CD14-positive monocyte (primary cell): ENCODE measurements around the gene TBC1D5. TPM values are rescaled to one million over a fixed set of nuclear protein-coding genes. Genes with fewer than 3 reads are reported as not detected.
A peak's percentile ranks its signal among the peaks of the same experiment; 100 is the strongest.

Experiments used
- DNase-seq, 3 donors: peaks; one replicate each; pipeline ENCODE4 v3.0.0-alpha.2; 2011 to 2022
- H2AFZ ChIP-seq: 2 replicates; pipeline ENCODE4 v1.6.0; 2012; ENCODE audit warnings: mild to moderate bottlenecking, low read depth, low read length, inconsistent platforms; ENCODE audit not compliant: insufficient read depth, poor library complexity, severe bottlenecking
- H3K27ac ChIP-seq, 2 donors: 1 replicate in 1 of 2; 2 replicates in 1 of 2; pipeline ENCODE4 v1.5.1; 2012 to 2013; ENCODE audit warnings: low read length in 2 of 2, control low read depth in 1 of 2, inconsistent platforms in 1 of 2, low read depth in 1 of 2, mild to moderate bottlenecking in 1 of 2
- H3K27me3 ChIP-seq, 2 donors: one replicate each; pipeline versions ENCODE4 v1.6.0 to v1.6.1; 2011 to 2013; ENCODE audit warnings: low read length in 2 of 2; ENCODE audit not compliant: control insufficient read depth in 2 of 2, insufficient read depth in 2 of 2
- H3K36me3 ChIP-seq, 2 donors: replicated peaks in 1 of 2; 1 replicate in 1 of 2; 2 replicates in 1 of 2; pipeline versions ENCODE4 v1.5.1 to v1.6.1; 2012 to 2013; ENCODE audit warnings: low read length in 2 of 2, control low read depth in 1 of 2, inconsistent platforms in 1 of 2, mild to moderate bottlenecking in 1 of 2; ENCODE audit not compliant: insufficient read depth in 2 of 2, control insufficient read depth in 1 of 2
- H3K4me1 ChIP-seq, 2 donors: 1 replicate in 1 of 2; 2 replicates in 1 of 2; pipeline versions ENCODE4 v1.5.1 to v1.6.1; 2012 to 2013; ENCODE audit warnings: low read length in 2 of 2, control low read depth in 1 of 2, inconsistent platforms in 1 of 2, mild to moderate bottlenecking in 1 of 2, moderate library complexity in 1 of 2; ENCODE audit not compliant: insufficient read depth in 2 of 2, control insufficient read depth in 1 of 2
- H3K4me2 ChIP-seq: replicated peaks from 2 replicates; pipeline ENCODE3; 2012; ENCODE audit warnings: low read length, moderate library complexity, mild to moderate bottlenecking; ENCODE audit not compliant: poor library complexity, severe bottlenecking; ENCODE audit errors: extremely low read depth
- H3K4me3 ChIP-seq, 3 experiments: fragments of 200-600 bp in 1 of 3; sonication (generic) in 1 of 3; replicated peaks in 1 of 3; 1 replicate in 2 of 3; 2 replicates in 1 of 3; pipeline ENCODE4 v1.5.1; 2011 to 2013; ENCODE audit warnings: low read length in 3 of 3, mild to moderate bottlenecking in 3 of 3, control low read depth in 2 of 3, low read depth in 2 of 3, inconsistent platforms in 1 of 3, moderate library complexity in 1 of 3
- H3K79me2 ChIP-seq: 2 replicates; pipeline ENCODE4 v1.6.0; 2012; ENCODE audit warnings: mild to moderate bottlenecking, control low read depth, inconsistent platforms, low read length, moderate library complexity; ENCODE audit not compliant: insufficient read depth
- H3K9ac ChIP-seq: 2 replicates; pipeline ENCODE4 v1.6.0; 2017; ENCODE audit warnings: low read length, mild to moderate bottlenecking; ENCODE audit not compliant: insufficient read depth, poor library complexity, severe bottlenecking
- H3K9me3 ChIP-seq, 2 donors: replicated peaks in 1 of 2; 1 replicate in 1 of 2; 2 replicates in 1 of 2; pipeline versions ENCODE4 v1.5.1 to v1.6.1; 2012 to 2013; ENCODE audit warnings: low read length in 2 of 2, control low read depth in 1 of 2; ENCODE audit not compliant: control insufficient read depth in 1 of 2, insufficient read depth in 1 of 2
- H4K20me1 ChIP-seq: 2 replicates; pipeline ENCODE4 v1.6.0; 2012; ENCODE audit warnings: mild to moderate bottlenecking, low read length, control low read depth, moderate library complexity; ENCODE audit not compliant: insufficient read depth
- H3K27ac Mint-ChIP-seq, 7 donors: one replicate each; pipeline ENCODE4 v1.8.0; 2020; ENCODE audit warnings: mild to moderate bottlenecking in 7 of 7, mixed read lengths in 7 of 7, moderate library complexity in 6 of 7, inconsistent platforms in 2 of 7
- H3K27me3 Mint-ChIP-seq, 3 donors: one replicate each; pipeline ENCODE4 v1.8.0; 2021 to 2022; ENCODE audit warnings: low read depth in 3 of 3, mild to moderate bottlenecking in 3 of 3, mixed read lengths in 3 of 3, moderate library complexity in 3 of 3, inconsistent platforms in 1 of 3
- H3K36me3 Mint-ChIP-seq, 2 donors: one replicate each; pipeline ENCODE4 v1.8.0; 2020; ENCODE audit warnings: mixed read lengths in 2 of 2, inconsistent platforms in 1 of 2, mild to moderate bottlenecking in 1 of 2
- H3K4me1 Mint-ChIP-seq: one replicate; pipeline ENCODE4 v1.8.0; 2020; ENCODE audit warnings: mild to moderate bottlenecking, mixed read lengths
- H3K4me3 Mint-ChIP-seq, 2 donors: one replicate each; pipeline ENCODE4 v1.8.0; 2020; ENCODE audit warnings: mild to moderate bottlenecking in 2 of 2, mixed read lengths in 2 of 2, moderate library complexity in 1 of 2
- H3K9me3 Mint-ChIP-seq, 7 donors: one replicate each; pipeline ENCODE4 v1.8.0; 2020 to 2022; ENCODE audit warnings: mixed read lengths in 7 of 7, mild to moderate bottlenecking in 6 of 7, moderate library complexity in 6 of 7, inconsistent platforms in 2 of 7
- CTCF ChIP-seq: fragments of 200-600 bp; IDR thresholded peaks from one replicate; pipeline ENCODE4 v1.8.0; 2022; ENCODE audit warnings: antibody characterized with exemption, mild to moderate bottlenecking
- WGBS: methylation state at CpG from one replicate; pipeline ENCODE4 v1.1.5; 2013; ENCODE audit warnings: missing lambda C conversion rate; ENCODE audit not compliant: insufficient coverage; 5-methylcytosine and 5-hydroxymethylcytosine counted together
- intact Hi-C, 2 donors: fragments of 100-400 bp; cut with micrococcal nuclease; formaldehyde crosslinking; loops; one replicate each; pipeline versions ENCODE4 v1.15.0 to v1.15.1; 2023
- polyA plus RNA-seq, 3 donors: library from polyadenylated mRNA; depleted of rRNA in 1 of 3; unstranded in 2 of 3; stranded (reverse) in 1 of 3; fragments of 300-500 nt in 2 of 3; fragments of >200 nt in 1 of 3; fragmentation: Illumina TruSeq in 2 of 3; gene quantifications; 1 replicate in 2 of 3; 2 replicates in 1 of 3; pipeline ENCODE4 v1.2.3, GENCODE V29; 2012 to 2021

Gene TBC1D5
- polyA plus RNA-seq, 3 donors, result 17.6 to 35.3 (median 21.0) TPM

- Histone ChIP-seq H3K4me3 (no peak overlapping the region), H2AFZ (no peak overlapping the region), H4K20me1 (no peaks in the 10 kb centered on the region), H3K27me3 (no peaks in the 10 kb centered on the region), H3K4me2 (no peak overlapping the region), H3K79me2 (no peaks in the 10 kb centered on the region), H3K9ac (no peak overlapping the region), H3K4me1 (peaks cover 0 to 5% of the 10 kb centered on the region in 2 donors), H3K36me3 (no peaks in the 10 kb centered on the region), H3K9me3 (no peaks in the 10 kb centered on the region), H3K27ac (no peak overlapping the region)
- Mint-ChIP-seq H3K27me3 (no peaks in the 10 kb centered on the region), H3K27ac (peak overlapping the region in 1 of 7 donors; percentile 16), H3K4me3 (no peak overlapping the region), H3K36me3 (peaks cover 13 to 23% of the 10 kb centered on the region in 2 donors), H3K4me1 (no peaks in the 10 kb centered on the region), H3K9me3 (no peaks in the 10 kb centered on the region)
- intact Hi-C loops, result no loop called here
- WGBS, result 100% methylated on average over 1 of the region's 5 CpGs
- DNase-seq, result no peak
- TF ChIP-seq CTCF, result no peak
These were observed 385.3 kb downstream of the TBC1D5 start for GRCh38 chr3:17357035-17357710.

GRCh38 chr3:17356585-17356984 is 385.8 kb downstream of the TBC1D5 start:
- Mint-ChIP-seq H3K36me3 (peaks cover 15 to 20% of the 10 kb centered on the region in 2 donors), H3K4me1 (no peaks in the 10 kb centered on the region), H3K4me3 (no peak overlapping the region), H3K9me3 (no peaks in the 10 kb centered on the region), H3K27ac (no peak overlapping the region), H3K27me3 (no peaks in the 10 kb centered on the region)
- Histone ChIP-seq H4K20me1 (no peaks in the 10 kb centered on the region), H3K27ac (no peak overlapping the region), H3K36me3 (no peaks in the 10 kb centered on the region), H2AFZ (no peak overlapping the region), H3K9me3 (no peaks in the 10 kb centered on the region), H3K4me1 (peaks cover 0 to 5% of the 10 kb centered on the region in 2 donors), H3K9ac (no peak overlapping the region), H3K4me3 (no peak overlapping the region), H3K4me2 (no peak overlapping the region), H3K27me3 (no peaks in the 10 kb centered on the region), H3K79me2 (no peaks in the 10 kb centered on the region)
- no peak for DNase-seq
- TF ChIP-seq CTCF, result no peak
- intact Hi-C loops, result no loop called here
